ENCODE results near the gene MLH3. TPM values are rescaled to one million over a fixed set of nuclear protein-coding genes. Genes with fewer than 3 reads are reported as not detected.

Gene MLH3
- total RNA-seq, 1 donor from 2014 or later: 41.5 TPM

- Histone ChIP-seq H3K4me3 (no peak overlapping the region), H3K9ac (no peak overlapping the region), H3K4me1 (no peaks in the 10 kb centered on the region), H2AFZ (replicated peaks) (no peak overlapping the region), H3K36me3 (no peaks in the 10 kb centered on the region), H3K9me3 (ENCODE audit: low read depth) (no peaks in the 10 kb centered on the region), H3F3A (ENCODE audit: low read depth) (no peaks in the 10 kb centered on the region), H3K79me2 (ENCODE audit: low read depth) (no peaks in the 10 kb centered on the region), H3K4me2 (no peak overlapping the region), H3K27ac (no peak overlapping the region), H4K20me1 (ENCODE audit: low read depth) (no peaks in the 10 kb centered on the region), H3K27me3 (no peaks in the 10 kb centered on the region)
- TF ChIP-seq EZH2 (IDR thresholded peaks at IDR 0.05) (no peak), EZH2phosphoT487 (IDR thresholded peaks at IDR 0.05) (no peak)
- TF ChIP-seq, protein P1, sequence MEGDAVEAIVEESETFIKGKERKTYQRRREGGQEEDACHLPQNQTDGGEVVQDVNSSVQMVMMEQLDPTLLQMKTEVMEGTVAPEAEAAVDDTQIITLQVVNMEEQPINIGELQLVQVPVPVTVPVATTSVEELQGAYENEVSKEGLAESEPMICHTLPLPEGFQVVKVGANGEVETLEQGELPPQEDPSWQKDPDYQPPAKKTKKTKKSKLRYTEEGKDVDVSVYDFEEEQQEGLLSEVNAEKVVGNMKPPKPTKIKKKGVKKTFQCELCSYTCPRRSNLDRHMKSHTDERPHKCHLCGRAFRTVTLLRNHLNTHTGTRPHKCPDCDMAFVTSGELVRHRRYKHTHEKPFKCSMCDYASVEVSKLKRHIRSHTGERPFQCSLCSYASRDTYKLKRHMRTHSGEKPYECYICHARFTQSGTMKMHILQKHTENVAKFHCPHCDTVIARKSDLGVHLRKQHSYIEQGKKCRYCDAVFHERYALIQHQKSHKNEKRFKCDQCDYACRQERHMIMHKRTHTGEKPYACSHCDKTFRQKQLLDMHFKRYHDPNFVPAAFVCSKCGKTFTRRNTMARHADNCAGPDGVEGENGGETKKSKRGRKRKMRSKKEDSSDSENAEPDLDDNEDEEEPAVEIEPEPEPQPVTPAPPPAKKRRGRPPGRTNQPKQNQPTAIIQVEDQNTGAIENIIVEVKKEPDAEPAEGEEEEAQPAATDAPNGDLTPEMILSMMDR (IDR thresholded peaks at IDR 0.05): no peak
- H3K27me3 Mint-ChIP-seq (ENCODE audit: insufficient read depth, low read depth): peaks cover 4% of the 10 kb centered on the region
- H3K27ac Mint-ChIP-seq: no peak overlapping the region
- no peaks in the 10 kb centered on the region for H3K9me3 Mint-ChIP-seq
- H3K4me1 Mint-ChIP-seq: peaks cover 2% of the 10 kb centered on the region
- no peaks in the 10 kb centered on the region for H3K36me3 Mint-ChIP-seq
- no peak overlapping the region for H3K4me3 Mint-ChIP-seq
- DNase-seq (ENCODE audit: low spot score): no peak
These were observed 62.3 kb downstream of the MLH3 start for GRCh38 chr14:74988993-74989392.

GRCh38 chr14:74988131-74988530, 63.1 kb downstream of the MLH3 start:
- Histone ChIP-seq H3K9ac (no peak overlapping the region), H3F3A (ENCODE audit: low read depth) (no peaks in the 10 kb centered on the region), H3K4me2 (no peak overlapping the region), H3K27ac (no peak overlapping the region), H3K27me3 (peaks cover 6% of the 10 kb centered on the region), H3K4me1 (no peaks in the 10 kb centered on the region), H3K36me3 (no peaks in the 10 kb centered on the region), H2AFZ (replicated peaks) (no peak overlapping the region), H3K79me2 (ENCODE audit: low read depth) (no peaks in the 10 kb centered on the region), H3K9me3 (ENCODE audit: low read depth) (no peaks in the 10 kb centered on the region), H4K20me1 (ENCODE audit: low read depth) (no peaks in the 10 kb centered on the region), H3K4me3 (no peak overlapping the region)
- Mint-ChIP-seq H3K36me3 (no peaks in the 10 kb centered on the region), H3K4me3 (no peak overlapping the region), H3K27me3 (ENCODE audit: insufficient read depth, low read depth) (peaks cover 7% of the 10 kb centered on the region), H3K4me1 (peaks cover 6% of the 10 kb centered on the region), H3K27ac (no peak overlapping the region), H3K9me3 (no peaks in the 10 kb centered on the region)
- TF ChIP-seq EZH2phosphoT487 (IDR thresholded peaks at IDR 0.05) (no peak), EZH2 (IDR thresholded peaks at IDR 0.05) (no peak)
- TF ChIP-seq, protein P1 (IDR thresholded peaks at IDR 0.05): no peak
- no peak for DNase-seq (ENCODE audit: low spot score)

DNA sequence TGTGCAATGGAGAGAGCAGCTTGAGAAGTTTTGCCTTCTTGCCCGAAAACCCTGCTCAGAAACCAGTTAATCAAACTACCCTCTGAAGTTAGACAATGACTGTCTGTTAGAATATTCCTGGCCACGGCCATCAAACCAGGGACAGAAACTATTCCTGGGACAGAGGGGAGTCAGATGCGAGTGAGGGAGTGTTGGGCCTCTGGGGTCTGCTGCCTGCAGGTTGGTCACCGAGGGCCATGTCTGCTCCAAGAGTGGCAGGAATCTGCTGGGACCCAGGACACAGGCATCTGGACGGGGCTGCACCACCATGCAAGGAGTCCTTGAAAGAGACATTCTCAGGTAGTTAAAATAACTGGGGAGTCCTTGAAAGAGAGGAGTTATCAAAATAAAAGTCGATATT, 65.5 kb downstream of the MLH3 start:
- Histone ChIP-seq H3K9me3 (ENCODE audit: low read depth) (no peaks in the 10 kb centered on the region), H3K9ac (no peak overlapping the region), H2AFZ (replicated peaks) (no peak overlapping the region), H3K4me2 (no peak overlapping the region), H3K36me3 (no peaks in the 10 kb centered on the region), H4K20me1 (ENCODE audit: low read depth) (peaks cover 3% of the 10 kb centered on the region), H3K4me3 (no peak overlapping the region), H3K79me2 (ENCODE audit: low read depth) (no peaks in the 10 kb centered on the region), H3K27ac (no peak overlapping the region), H3F3A (ENCODE audit: low read depth) (peaks cover 7% of the 10 kb centered on the region), H3K4me1 (peaks cover 7% of the 10 kb centered on the region), H3K27me3 (peaks cover 25% of the 10 kb centered on the region)
- Mint-ChIP-seq H3K27ac (no peak overlapping the region), H3K4me3 (no peak overlapping the region), H3K36me3 (no peaks in the 10 kb centered on the region), H3K4me1 (peaks cover 21% of the 10 kb centered on the region), H3K9me3 (no peaks in the 10 kb centered on the region), H3K27me3 (ENCODE audit: insufficient read depth, low read depth) (peaks cover 9% of the 10 kb centered on the region)
- TF ChIP-seq EZH2phosphoT487 (IDR thresholded peaks at IDR 0.05) (no peak), EZH2 (IDR thresholded peaks at IDR 0.05) (no peak)
- TF ChIP-seq, protein P1 (IDR thresholded peaks at IDR 0.05): no peak
- DNase-seq (ENCODE audit: low spot score): no peak

DNA sequence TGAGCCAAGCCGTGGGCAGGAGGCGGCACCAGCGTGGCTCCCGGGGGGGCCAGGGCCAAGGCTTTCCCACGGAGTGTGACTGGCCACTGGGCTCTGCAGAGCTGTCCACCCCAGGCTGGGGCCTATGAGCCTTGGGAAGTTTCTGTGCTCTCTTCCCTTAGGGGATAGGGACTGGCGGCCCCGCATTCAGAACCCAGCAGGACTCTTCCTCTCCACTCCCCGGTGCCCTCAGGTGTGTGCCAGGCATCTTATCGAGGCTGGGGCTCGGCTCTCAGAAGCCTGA, 66.3 kb downstream of the MLH3 start:
- Histone ChIP-seq H3K27me3 (peaks cover 25% of the 10 kb centered on the region), H3K36me3 (no peaks in the 10 kb centered on the region), H4K20me1 (ENCODE audit: low read depth) (peaks cover 8% of the 10 kb centered on the region), H3K9me3 (ENCODE audit: low read depth) (no peaks in the 10 kb centered on the region), H3K4me2 (no peak overlapping the region), H3K79me2 (ENCODE audit: low read depth) (no peaks in the 10 kb centered on the region), H3K4me1 (peaks cover 13% of the 10 kb centered on the region), H3K27ac (no peak overlapping the region), H3K4me3 (no peak overlapping the region), H3K9ac (no peak overlapping the region), H2AFZ (replicated peaks) (no peak overlapping the region), H3F3A (ENCODE audit: low read depth) (peaks cover 14% of the 10 kb centered on the region)
- no peak for DNase-seq (ENCODE audit: low spot score)
- Mint-ChIP-seq H3K27ac (no peak overlapping the region), H3K36me3 (no peaks in the 10 kb centered on the region), H3K4me1 (peaks cover 28% of the 10 kb centered on the region), H3K4me3 (no peak overlapping the region), H3K9me3 (no peaks in the 10 kb centered on the region), H3K27me3 (ENCODE audit: insufficient read depth, low read depth) (peaks cover 9% of the 10 kb centered on the region)
- no peak for TF ChIP-seq EZH2 (IDR thresholded peaks at IDR 0.05)
- TF ChIP-seq EZH2phosphoT487 (IDR thresholded peaks at IDR 0.05): no peak
- TF ChIP-seq, protein P1 (IDR thresholded peaks at IDR 0.05): no peak

Measured in neural progenitor cell (in vitro differentiated cells).